GM21515 (cell line): ENCODE data around the gene RET.
A peak's percentile ranks its signal among the peaks of the same experiment; 100 is the strongest.

Experiments
- ATAC-seq: cut with Tn5 transposase; IDR thresholded peaks from one replicate; pipeline ENCODE4 v1.9.1; 2021; ENCODE audit not compliant: unreplicated experiment

RET gene

DNA sequence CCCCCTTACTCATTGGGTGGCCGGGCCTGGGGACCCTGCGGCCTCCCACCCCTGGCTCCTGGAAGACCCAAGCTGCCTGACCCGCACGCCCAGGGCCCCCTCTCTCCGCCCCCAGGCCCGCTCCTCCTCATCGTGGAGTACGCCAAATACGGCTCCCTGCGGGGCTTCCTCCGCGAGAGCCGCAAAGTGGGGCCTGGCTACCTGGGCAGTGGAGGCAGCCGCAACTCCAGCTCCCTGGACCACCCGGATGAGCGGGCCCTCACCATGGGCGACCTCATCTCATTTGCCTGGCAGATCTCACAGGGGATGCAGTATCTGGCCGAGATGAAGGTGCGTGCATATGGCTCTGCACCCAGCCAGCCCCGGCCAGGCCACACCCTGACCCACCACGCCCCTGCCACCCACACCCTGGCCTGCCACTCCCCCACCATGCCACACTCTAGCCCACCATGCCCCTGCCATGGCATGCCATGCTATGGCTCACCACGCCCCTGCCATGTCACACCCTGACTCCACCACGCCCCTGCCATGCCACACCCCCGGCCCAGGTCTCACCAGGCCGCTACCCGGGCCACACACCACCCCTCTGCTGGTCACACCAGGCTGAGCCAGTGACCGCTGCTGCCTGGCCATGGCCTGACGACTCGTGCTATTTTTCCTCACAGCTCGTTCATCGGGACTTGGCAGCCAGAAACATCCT is 42.7 kb downstream of the RET start:
- ATAC-seq, result no peak

DNA sequence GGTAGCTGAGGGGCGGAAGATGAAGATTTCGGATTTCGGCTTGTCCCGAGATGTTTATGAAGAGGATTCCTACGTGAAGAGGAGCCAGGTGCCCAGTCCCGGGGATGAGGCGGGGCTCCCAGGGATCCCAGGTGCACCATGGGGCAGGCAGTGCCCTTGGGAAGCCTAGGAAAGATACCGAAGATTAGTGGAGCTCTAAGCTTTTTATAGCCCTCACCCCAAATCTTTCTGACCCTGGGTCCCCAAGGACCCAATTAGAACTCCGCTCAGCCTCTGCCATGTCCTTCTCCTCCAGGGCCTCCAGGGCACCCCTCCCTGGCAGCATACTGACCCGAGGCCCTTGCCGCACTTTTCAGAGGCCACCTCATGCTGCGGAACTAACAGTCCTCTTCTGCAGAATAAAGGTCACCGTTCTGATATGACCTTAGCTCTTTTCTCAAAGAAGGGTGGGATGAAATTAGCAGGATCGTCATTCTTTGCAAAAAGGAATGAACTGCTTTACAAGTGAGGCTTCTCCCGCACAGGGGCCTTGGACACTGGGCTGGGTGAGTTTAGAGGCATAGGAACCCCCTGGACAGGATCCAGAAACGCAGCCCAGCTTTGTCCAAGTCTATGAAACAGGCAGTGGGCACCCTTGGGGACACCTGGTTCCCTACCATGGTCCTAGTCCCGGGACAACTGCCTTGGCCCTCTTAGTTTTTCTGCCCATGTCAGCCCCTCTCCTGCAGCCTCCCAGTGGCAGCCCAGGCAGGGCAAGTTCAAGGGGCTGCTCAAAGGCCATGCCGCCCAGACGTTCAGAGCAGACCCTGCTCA is 43.5 kb downstream of the RET start:
- no peak for ATAC-seq

DNA sequence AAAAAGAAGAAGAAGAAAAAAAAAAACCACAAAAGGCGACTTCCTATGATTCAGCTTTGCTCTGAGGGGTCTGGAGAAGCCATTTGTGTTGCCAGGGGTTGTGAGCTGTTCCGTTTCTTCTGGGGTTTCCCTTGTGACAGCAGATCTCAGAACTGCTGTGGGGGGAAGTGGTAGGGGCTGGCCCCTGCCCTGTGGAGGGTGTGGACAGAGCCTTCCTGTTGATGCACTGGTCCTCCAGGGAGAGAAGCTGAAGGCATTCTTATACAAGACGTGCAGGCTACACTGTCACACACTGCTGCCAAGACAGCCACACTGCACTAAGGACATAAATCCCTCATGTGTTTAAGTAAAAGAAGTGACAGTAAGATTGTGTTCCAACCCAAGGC is 44.1 kb downstream of the RET start:
- peak; percentile 89 for ATAC-seq

DNA sequence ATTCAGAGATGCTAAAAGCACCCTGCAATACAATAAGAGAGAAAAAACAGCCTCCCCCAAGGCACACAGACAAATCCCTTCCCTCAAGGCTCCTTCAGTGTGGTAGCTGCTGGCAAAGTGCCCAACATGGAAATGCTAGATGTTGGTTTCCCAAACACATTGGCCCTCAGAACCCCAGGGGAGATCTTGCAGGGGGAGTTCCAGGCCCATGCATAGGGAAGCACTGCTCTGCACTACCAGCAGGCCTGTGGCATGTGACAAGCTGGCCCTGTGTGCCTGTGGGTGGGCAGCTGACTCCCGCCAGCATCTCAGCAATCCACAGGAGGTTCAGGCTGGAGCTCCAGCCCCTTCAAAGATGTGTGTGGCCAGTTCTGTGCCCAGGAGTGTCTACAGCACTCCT is 44.6 kb downstream of the RET start:
- no peak for ATAC-seq

DNA sequence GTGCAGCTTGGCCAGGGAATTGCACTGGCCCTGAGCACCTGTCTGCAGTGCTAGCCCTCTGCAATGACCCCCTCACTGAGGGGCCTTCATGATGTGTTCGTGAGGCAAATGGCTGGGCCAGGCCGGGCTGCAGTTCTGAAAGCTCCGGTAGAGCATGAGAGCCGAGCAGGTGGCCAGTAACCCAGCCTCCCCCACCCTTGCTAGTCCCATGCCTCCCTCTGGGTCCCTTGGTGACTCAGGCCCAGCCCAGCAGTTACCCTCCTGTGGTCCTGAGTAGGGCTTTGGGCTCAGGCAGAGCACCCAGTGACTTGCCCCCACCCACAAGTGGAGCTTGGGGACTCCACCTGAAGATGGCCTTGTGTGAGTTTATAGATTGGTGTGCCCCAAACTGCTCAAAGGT is 45.2 kb downstream of the RET start:
- no peak for ATAC-seq

DNA sequence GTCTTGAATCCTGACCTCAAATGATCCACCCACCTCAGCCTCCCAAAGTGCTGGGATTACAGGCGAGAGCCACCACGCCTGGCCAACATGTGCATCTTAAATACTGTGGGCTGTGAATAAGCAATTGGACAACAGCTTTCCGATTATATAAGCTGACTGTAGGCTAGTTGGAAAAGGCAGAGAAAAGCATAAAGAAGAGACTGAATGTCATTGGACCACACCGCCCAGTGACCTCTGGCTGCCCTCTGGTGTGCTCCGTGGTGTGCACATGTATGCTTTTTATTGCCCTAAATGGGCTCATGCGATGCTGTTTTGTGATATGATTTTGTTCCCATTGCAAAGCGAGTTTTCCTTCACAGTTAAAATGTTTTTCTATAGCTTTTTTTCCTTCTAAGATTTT is 46.0 kb downstream of the RET start:
- ATAC-seq, result no peak

DNA sequence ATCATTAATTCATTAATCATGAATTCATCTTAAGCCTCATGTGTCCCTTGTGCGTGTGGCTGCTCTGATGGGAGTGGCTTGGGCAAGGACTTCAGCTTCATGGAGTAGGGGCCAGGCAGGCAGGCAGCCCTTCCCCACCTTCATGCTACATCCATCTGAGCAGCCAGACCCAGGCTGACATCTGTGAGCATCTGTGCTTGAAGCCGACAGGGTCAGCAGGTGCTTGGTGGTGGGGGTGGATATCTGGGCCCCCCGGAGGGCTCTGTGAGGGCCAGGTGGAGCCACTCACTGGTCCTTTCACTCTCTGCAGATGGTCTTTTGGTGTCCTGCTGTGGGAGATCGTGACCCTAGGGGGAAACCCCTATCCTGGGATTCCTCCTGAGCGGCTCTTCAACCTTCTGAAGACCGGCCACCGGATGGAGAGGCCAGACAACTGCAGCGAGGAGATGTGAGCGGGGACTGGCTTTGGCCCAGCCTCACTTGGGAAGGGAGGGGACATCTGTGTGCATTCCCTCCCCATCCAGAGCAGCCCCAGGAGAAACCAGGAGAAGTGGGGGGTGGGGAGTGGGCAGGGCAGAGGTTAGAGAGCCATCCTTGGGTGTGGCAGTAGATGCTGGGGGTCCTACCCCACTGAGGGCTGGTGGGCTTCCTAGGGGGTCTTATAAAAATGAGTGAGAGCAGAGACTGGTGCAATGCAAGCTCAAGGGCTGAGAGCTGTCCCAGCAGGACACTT is 46.7 kb downstream of the RET start:
- no peak for ATAC-seq

DNA sequence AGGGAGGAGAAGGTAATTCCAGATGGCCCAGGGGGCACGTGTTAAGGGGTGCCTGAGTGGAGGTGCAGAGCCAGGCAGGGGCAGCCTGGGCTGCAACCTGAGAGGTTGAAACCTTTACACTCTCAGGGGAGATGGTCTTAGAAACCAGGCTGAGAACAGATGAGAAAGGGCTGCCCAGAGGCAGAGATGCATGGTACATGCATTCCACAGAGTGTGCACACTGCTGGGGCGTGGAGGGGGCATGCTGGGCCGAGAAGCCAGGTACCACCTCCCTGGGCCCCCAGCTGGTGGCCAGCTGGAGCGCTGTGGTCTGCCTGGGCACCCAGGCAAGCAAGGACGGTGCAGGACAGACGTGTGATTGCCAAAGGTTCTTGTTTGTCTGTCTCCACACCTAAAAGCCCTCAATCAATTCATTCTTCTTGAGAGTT is 47.2 kb downstream of the RET start:
- ATAC-seq, result no peak

DNA sequence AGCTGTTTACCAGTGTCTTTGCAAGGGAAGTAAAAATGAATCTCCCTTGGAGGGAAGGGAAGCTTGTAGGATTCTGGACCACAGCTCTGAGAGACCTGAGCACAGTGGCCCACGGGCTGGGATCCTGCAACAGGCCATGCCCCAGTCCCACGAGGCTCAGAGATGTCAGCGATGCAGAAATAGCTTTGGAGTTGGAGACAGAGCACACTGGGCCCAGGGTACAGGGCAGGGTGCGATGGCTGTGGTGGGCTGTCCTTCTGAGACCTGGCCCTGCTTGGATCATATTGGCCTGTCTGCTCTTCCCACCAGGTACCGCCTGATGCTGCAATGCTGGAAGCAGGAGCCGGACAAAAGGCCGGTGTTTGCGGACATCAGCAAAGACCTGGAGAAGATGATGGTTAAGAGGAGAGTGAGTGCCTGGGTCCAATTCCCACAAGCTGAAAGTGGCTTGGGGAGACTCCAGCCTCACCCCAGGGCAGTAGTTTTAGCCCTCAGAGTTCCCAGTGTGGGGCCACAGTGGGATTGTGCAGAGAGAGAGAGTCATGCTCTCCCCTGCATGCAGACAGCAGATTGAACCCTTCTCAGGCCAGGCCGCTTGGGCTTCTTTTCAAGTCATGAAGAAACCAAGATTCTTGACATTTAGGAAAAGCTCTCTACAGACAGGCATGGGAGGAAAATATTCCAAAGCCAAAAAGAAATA is 47.9 kb downstream of the RET start:
- ATAC-seq, result no peak

DNA sequence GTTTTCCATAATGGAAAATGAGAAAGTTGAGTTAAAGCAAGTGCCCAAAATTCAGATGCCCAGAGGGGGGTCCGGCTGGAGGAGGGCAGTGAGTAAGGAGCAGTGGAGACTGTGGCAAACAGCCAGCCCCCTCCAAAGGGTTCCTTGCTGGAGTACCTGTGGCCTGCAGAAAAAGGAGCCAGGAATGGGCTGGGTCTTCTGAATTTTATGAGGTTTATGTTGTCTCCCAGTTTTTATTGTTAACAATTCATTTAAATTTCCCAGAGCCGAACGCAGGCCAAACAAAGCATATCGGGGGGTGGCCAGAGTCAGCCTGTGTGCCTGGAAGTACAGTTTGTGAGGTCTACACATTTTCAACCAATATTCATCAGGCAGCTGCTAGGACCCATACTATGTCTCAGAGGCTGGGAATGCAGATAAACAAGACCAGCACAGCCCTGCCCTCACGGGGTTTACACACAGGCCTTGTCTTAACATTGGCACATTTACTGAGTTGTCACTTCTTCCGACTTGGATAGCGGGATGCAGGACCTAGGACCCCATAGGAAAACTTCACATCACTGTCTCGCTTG is 48.5 kb downstream of the RET start:
- ATAC-seq, result no peak

DNA sequence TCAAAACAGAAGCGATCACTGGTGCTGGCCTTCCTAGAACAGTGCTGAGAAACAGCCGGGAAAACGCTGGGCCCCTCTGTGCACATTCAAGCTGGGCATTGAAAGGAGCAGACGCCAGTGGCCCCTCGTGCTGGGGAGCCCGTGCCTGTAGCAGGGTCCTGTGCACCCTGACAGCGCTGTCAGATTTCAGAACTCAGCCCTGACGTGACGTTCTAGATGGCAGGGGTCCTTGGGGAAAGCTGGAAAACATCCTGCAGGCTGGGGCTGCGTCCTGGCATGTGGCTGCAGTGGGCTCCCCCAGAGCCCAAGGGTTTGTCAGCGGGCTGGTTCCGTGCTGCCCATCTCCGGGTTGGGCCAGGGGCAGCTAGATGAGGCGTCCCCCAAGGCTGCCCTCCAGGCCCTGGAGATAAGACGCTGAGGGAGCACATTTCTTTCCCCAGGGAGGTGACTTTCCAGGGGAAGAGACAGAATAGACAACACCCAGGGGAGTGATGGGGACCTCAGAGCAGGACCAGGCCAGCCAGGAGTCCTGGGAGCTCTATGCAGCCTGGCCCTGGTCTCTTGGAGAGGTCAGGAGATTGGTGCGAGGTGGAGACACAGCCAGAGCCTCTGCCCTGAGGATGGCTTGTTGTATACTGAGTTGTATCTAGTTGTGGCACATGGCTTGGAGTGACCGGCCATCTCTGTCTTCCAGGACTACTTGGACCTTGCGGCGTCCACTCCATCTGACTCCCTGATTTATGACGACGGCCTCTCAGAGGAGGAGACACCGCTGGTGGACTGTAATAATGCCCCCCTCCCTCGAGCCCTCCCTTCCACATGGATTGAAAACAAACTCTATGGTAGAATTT is 49.2 kb downstream of the RET start:
- ATAC-seq, result no peak

DNA sequence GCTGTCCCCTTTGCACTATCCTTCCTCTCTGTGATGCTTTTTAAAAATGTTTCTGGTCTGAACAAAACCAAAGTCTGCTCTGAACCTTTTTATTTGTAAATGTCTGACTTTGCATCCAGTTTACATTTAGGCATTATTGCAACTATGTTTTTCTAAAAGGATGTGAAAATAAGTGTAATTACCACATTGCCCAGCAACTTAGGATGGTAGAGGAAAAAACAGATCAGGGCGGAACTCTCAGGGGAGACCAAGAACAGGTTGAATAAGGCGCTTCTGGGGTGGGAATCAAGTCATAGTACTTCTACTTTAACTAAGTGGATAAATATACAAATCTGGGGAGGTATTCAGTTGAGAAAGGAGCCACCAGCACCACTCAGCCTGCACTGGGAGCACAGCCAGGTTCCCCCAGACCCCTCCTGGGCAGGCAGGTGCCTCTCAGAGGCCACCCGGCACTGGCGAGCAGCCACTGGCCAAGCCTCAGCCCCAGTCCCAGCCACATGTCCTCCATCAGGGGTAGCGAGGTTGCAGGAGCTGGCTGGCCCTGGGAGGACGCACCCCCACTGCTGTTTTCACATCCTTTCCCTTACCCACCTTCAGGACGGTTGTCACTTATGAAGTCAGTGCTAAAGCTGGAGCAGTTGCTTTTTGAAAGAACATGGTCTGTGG is 50.0 kb downstream of the RET start:
- no peak for ATAC-seq

DNA sequence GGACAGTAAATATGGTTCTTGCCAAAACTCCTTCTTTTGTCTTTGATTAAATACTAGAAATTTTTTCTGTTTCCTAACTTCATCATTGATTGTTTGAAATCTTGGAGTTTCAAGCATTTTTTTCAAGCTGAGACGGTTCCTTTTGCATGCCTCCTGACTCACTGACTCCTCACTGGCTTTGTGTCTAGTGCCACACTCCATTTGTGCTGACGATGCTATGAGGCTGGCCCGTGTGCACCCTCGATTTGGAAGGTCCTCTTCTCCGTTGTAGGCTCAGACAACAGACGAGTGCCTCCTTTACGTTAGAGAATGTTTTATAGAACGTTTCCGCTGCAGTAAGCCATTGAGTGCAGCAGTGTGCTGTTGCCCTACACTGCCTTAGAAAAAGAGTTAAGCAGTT is 50.6 kb downstream of the RET start:
- no peak for ATAC-seq

DNA sequence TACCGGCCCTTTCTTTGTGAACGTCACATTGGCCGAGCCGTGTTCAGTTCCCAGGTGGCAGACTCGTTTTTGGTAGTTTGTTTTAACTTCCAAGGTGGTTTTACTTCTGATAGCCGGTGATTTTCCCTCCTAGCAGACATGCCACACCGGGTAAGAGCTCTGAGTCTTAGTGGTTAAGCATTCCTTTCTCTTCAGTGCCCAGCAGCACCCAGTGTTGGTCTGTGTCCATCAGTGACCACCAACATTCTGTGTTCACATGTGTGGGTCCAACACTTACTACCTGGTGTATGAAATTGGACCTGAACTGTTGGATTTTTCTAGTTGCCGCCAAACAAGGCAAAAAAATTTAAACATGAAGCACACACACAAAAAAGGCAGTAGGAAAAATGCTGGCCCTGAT is 51.5 kb downstream of the RET start:
- ATAC-seq, result no peak

DNA sequence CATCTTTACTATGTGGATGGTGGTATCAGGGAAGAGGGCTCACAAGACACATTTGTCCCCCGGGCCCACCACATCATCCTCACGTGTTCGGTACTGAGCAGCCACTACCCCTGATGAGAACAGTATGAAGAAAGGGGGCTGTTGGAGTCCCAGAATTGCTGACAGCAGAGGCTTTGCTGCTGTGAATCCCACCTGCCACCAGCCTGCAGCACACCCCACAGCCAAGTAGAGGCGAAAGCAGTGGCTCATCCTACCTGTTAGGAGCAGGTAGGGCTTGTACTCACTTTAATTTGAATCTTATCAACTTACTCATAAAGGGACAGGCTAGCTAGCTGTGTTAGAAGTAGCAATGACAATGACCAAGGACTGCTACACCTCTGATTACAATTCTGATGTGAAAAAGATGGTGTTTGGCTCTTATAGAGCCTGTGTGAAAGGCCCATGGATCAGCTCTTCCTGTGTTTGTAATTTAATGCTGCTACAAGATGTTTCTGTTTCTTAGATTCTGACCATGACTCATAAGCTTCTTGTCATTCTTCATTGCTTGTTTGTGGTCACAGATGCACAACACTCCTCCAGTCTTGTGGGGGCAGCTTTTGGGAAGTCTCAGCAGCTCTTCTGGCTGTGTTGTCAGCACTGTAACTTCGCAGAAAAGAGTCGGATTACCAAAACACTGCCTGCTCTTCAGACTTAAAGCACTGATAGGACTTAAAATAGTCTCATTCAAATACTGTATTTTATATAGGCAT is 52.3 kb downstream of the RET start:
- ATAC-seq, result peak; percentile 67

DNA sequence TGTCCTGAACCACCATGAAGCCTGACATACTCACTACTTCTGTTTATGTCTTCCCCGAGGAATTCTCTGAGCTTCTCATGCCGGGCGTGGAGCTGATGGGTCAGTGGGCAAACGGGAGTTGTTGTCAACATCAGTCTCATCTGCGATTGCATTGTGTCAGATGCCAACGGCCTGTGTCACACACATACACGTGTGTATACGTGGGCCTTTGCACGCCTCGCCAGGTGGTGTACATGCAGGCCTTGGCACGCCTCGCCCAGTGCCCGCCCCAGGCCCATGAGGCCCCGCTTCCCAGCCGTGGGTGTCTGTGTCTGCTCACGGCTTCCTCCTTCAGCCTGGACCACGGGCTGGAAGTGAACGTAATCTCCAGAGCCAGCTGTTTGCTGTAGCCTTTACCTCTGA is 53.9 kb downstream of the RET start:
- ATAC-seq, result no peak

DNA sequence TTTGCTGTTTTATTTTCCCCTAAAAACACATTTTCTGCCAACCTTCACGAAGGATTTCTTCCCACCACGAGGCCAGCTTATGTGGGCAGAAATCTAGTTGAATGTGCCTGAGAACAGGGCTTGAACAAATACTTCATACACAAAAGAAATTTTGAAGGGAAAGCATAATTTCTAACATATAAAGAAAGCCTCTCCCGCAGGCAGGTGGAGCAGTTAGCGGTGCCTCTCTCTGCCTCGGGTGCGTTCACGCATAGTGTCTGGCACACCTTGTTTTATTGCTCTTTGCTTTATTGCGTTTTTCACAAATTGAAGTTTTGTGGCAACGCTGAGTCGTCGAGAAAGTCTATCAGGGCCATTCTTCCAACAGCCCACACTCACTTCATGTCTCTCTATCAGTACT is 54.4 kb downstream of the RET start:
- ATAC-seq, result no peak

DNA sequence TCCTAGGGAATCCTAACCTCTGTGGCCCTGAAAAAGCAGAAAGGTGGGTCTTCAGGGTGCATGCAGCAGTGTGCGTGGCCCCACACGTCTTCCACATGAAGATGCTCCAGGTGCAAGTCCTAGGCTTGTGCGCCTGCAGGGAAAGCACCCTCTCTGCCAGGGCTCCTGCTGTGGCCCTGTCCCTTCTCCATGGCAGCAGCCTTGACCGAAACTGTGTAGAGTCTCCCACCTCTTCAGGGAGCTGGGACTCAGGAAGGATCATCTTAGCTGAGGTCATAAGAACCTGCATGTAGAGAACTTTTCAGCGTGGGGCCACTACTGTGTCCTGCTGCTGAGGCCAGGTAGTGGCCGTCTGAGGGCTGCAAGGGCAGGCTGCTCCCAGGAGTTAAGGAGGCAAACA is 55.0 kb downstream of the RET start:
- no peak for ATAC-seq
